ENCODE data around the gene PHACTR1. TPM values are rescaled to one million over a fixed set of nuclear protein-coding genes. Genes with fewer than 3 reads are reported as not detected.

The PHACTR1 gene
- total RNA-seq, 1 experiment from 2014 or later: 0.05 TPM

DNA sequence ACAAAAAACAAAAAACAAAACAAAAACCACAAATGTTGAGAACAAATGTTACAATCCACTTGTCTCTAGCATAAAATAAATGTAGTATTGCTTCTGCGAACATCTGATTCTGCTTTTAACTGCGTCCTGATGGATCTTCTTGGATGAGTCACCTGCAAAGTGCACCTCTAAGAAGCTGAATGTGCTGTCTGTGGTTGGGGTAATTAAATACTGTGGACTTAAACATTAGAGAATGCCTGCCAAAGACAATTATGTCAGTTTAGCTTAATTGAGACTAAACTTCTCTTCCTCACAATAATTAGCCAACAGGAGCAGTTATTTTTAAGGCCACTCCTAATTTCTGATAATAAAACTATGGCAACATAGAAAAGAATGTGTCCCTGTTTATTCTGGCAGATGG lies 253.4 kb downstream of the PHACTR1 start:
- POLR2A ChIA-PET: no interaction called here
- no TSS peak for BruUV-seq (replicated peaks)
- in situ Hi-C loops (cut with HindIII; ENCODE audit: low pct_unique_long_range_greater_than_20kb, low sequenced_read_pairs): no loop called here

DNA sequence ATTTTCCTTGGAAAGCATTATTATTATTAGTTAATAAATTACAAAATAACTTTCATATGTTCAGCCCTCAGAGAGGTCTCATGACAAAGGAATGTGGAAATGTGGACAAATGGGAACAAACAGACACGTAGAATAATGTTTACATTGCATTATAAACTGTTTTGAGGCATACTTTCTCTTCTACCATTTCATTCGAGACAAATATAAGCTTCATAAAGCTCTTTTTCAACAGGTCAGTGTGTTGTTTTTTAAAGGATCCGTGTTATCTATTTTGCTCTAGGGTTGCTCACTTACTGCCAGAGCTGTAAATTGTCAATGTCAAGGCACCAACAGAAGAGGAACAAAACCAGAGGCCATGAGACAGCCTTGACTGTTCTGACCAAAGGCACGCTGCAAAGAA lies 256.8 kb downstream of the PHACTR1 start:
- H3K36me3 ChIP-seq (ENCODE audit: control insufficient read depth, insufficient read depth, low read length): no peaks in the 10 kb centered on the region
- BruUV-seq (replicated peaks): no TSS peak
- H3K4me3 ChIP-seq (ENCODE audit: low read depth in 2 of 2, low read length in 2 of 2): no peak overlapping the region
- no peak overlapping the region for H3K27ac ChIP-seq (ENCODE audit: low read length)
- POLR2A ChIA-PET: no interaction called here
- no peaks in the 10 kb centered on the region for H3K4me1 ChIP-seq (ENCODE audit: control insufficient read depth, insufficient read depth, low read length)
- in situ Hi-C loops (cut with HindIII; ENCODE audit: low pct_unique_long_range_greater_than_20kb, low sequenced_read_pairs): no loop called here
- H3K9me3 ChIP-seq (ENCODE audit: control insufficient read depth, insufficient read depth, low read depth, low read length): no peaks in the 10 kb centered on the region
- intact Hi-C loops (cut with micrococcal nuclease; ENCODE audit: unreplicated experiment): no loop called here
- CTCF ChIA-PET: interaction anchor here (0.5 kb wide), 1 partner anchor 31 kb away, joined by 3 read pairs; no protein-coding TSS in a partner anchor
- no peaks in the 10 kb centered on the region for H3K27me3 ChIP-seq (ENCODE audit: control insufficient read depth, insufficient read depth, low read length)
- no peak for DNase-seq (ENCODE audit: low read depth, low spot score)
- TF ChIP-seq, protein P1, sequence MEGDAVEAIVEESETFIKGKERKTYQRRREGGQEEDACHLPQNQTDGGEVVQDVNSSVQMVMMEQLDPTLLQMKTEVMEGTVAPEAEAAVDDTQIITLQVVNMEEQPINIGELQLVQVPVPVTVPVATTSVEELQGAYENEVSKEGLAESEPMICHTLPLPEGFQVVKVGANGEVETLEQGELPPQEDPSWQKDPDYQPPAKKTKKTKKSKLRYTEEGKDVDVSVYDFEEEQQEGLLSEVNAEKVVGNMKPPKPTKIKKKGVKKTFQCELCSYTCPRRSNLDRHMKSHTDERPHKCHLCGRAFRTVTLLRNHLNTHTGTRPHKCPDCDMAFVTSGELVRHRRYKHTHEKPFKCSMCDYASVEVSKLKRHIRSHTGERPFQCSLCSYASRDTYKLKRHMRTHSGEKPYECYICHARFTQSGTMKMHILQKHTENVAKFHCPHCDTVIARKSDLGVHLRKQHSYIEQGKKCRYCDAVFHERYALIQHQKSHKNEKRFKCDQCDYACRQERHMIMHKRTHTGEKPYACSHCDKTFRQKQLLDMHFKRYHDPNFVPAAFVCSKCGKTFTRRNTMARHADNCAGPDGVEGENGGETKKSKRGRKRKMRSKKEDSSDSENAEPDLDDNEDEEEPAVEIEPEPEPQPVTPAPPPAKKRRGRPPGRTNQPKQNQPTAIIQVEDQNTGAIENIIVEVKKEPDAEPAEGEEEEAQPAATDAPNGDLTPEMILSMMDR (IDR thresholded peaks at IDR 0.05): no peak
- TF ChIP-seq TCF7L2 (IDR thresholded peaks at IDR 0.05; ENCODE audit: low read depth, low read length) (no peak), POLR2AphosphoS5 (IDR thresholded peaks at IDR 0.05; ENCODE audit: low read depth, low read length) (no peak), SIN3A (IDR thresholded peaks at IDR 0.05; ENCODE audit: borderline replicate concordance, insufficient read depth, low read depth, low read length) (no peak)
- TF ChIP-seq, protein P2, sequence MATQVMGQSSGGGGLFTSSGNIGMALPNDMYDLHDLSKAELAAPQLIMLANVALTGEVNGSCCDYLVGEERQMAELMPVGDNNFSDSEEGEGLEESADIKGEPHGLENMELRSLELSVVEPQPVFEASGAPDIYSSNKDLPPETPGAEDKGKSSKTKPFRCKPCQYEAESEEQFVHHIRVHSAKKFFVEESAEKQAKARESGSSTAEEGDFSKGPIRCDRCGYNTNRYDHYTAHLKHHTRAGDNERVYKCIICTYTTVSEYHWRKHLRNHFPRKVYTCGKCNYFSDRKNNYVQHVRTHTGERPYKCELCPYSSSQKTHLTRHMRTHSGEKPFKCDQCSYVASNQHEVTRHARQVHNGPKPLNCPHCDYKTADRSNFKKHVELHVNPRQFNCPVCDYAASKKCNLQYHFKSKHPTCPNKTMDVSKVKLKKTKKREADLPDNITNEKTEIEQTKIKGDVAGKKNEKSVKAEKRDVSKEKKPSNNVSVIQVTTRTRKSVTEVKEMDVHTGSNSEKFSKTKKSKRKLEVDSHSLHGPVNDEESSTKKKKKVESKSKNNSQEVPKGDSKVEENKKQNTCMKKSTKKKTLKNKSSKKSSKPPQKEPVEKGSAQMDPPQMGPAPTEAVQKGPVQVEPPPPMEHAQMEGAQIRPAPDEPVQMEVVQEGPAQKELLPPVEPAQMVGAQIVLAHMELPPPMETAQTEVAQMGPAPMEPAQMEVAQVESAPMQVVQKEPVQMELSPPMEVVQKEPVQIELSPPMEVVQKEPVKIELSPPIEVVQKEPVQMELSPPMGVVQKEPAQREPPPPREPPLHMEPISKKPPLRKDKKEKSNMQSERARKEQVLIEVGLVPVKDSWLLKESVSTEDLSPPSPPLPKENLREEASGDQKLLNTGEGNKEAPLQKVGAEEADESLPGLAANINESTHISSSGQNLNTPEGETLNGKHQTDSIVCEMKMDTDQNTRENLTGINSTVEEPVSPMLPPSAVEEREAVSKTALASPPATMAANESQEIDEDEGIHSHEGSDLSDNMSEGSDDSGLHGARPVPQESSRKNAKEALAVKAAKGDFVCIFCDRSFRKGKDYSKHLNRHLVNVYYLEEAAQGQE (IDR thresholded peaks at IDR 0.05; ENCODE audit: insufficient read depth in 1 of 2, low read depth in 2 of 2, low read length in 1 of 2): no peak
- ATAC-seq: no peak

More for the DNA sequence above, 253.4 kb downstream of the PHACTR1 start:
- H3K4me1 ChIP-seq (ENCODE audit: control insufficient read depth, insufficient read depth, low read length): no peaks in the 10 kb centered on the region
- TF ChIP-seq, protein P1 (IDR thresholded peaks at IDR 0.05): no peak
- TF ChIP-seq, protein P2 (IDR thresholded peaks at IDR 0.05; ENCODE audit: insufficient read depth in 1 of 2, low read depth in 2 of 2, low read length in 1 of 2): no peak
- no peak for TF ChIP-seq SIN3A (IDR thresholded peaks at IDR 0.05; ENCODE audit: borderline replicate concordance, insufficient read depth, low read depth, low read length)
- no peak for TF ChIP-seq TCF7L2 (IDR thresholded peaks at IDR 0.05; ENCODE audit: low read depth, low read length)
- TF ChIP-seq POLR2AphosphoS5 (IDR thresholded peaks at IDR 0.05; ENCODE audit: low read depth, low read length): no peak
- no peak overlapping the region for H3K27ac ChIP-seq (ENCODE audit: low read length)
- H3K9me3 ChIP-seq (ENCODE audit: control insufficient read depth, insufficient read depth, low read depth, low read length): no peaks in the 10 kb centered on the region
- DNase-seq (ENCODE audit: low read depth, low spot score) (no peak), ATAC-seq (no peak)
- intact Hi-C loops (cut with micrococcal nuclease; ENCODE audit: unreplicated experiment): no loop called here
- no peak overlapping the region for H3K4me3 ChIP-seq (ENCODE audit: low read depth in 2 of 2, low read length in 2 of 2)
- no peaks in the 10 kb centered on the region for H3K36me3 ChIP-seq (ENCODE audit: control insufficient read depth, insufficient read depth, low read length)
- H3K27me3 ChIP-seq (ENCODE audit: control insufficient read depth, insufficient read depth, low read length): peaks cover 16% of the 10 kb centered on the region
- CTCF ChIA-PET: no interaction called here
